Hepatocyte (in vitro differentiated cells): ENCODE results near the gene RND2. TPM values are rescaled to one million over a fixed set of nuclear protein-coding genes. Genes with fewer than 3 reads are reported as not detected.
A peak's percentile ranks its signal among the peaks of the same experiment; 100 is the strongest.

Experiments
- DNase-seq: peaks from one replicate; pipeline ENCODE4 v3.0.0-alpha.2; 2016; ENCODE audit warnings: low spot score
- H2AFZ ChIP-seq: fragments of 200-600 bp; sonication (generic); 2 replicates; pipeline ENCODE4 v1.6.0; 2016; ENCODE audit warnings: antibody characterized with exemption, mild to moderate bottlenecking
- H3K27ac ChIP-seq: fragments of 200-600 bp; sonication (generic); 2 replicates; pipeline ENCODE4 v1.5.1; 2016; ENCODE audit warnings: mild to moderate bottlenecking
- H3K27me3 ChIP-seq: fragments of 200-600 bp; sonication (generic); 2 replicates; pipeline ENCODE4 v1.6.1; 2016
- H3K36me3 ChIP-seq: fragments of 200-600 bp; sonication (generic); replicated peaks from 2 replicates; pipeline ENCODE4 v1.5.1; 2016; ENCODE audit warnings: low read depth; ENCODE audit not compliant: insufficient read depth
- H3K4me1 ChIP-seq: fragments of 200-600 bp; sonication (generic); 2 replicates; pipeline ENCODE4 v1.5.1; 2016; ENCODE audit warnings: mild to moderate bottlenecking, moderate library complexity; ENCODE audit not compliant: insufficient read depth
- H3K4me2 ChIP-seq: fragments of 200-600 bp; sonication (generic); 2 replicates; pipeline ENCODE4 v1.6.0; 2016
- H3K4me3 ChIP-seq: fragments of 200-600 bp; sonication (generic); 2 replicates; pipeline ENCODE4 v1.5.1; 2016; ENCODE audit warnings: mild to moderate bottlenecking
- H3K79me2 ChIP-seq: fragments of 200-600 bp; sonication (generic); 2 replicates; pipeline ENCODE4 v1.6.0; 2017; ENCODE audit warnings: mild to moderate bottlenecking
- H3K9me2 ChIP-seq: fragments of 200-600 bp; sonication (generic); replicated peaks from 2 replicates; pipeline ENCODE4 v1.6.0; 2017; ENCODE audit warnings: mild to moderate bottlenecking; ENCODE audit not compliant: insufficient read depth
- H3K9me3 ChIP-seq: fragments of 200-600 bp; sonication (generic); 2 replicates; pipeline ENCODE4 v1.5.1; 2016; ENCODE audit warnings: low read depth, mild to moderate bottlenecking
- H4K20me1 ChIP-seq: fragments of 200-600 bp; sonication (generic); 2 replicates; pipeline ENCODE4 v1.6.0; 2016; ENCODE audit warnings: mild to moderate bottlenecking; ENCODE audit not compliant: insufficient read depth, poor library complexity, severe bottlenecking
- CTCF ChIP-seq: fragments of 200-600 bp; sonication (generic); IDR thresholded peaks from 2 replicates; pipeline ENCODE4 v1.5.1; 2016; ENCODE audit warnings: antibody characterized with exemption, mild to moderate bottlenecking; ENCODE audit not compliant: poor library complexity
- EZH2 ChIP-seq: fragments of 200-600 bp; sonication (generic); IDR thresholded peaks from 2 replicates; pipeline ENCODE4 v1.6.1; 2016; ENCODE audit warnings: antibody characterized with exemption, mild to moderate bottlenecking, borderline replicate concordance
- EZH2phosphoT487 ChIP-seq: fragments of 200-600 bp; sonication (generic); IDR thresholded peaks from one replicate; pipeline ENCODE4 v1.6.1; 2018; ENCODE audit warnings: antibody characterized with exemption, mild to moderate bottlenecking, low read depth, moderate library complexity; ENCODE audit not compliant: unreplicated experiment, severe bottlenecking
- WGBS: methylation state at CpG from one replicate; pipeline ENCODE4 v1.1.6; 2016; ENCODE audit warnings: low lambda C conversion rate; ENCODE audit errors: missing lambda C conversion rate; 5-methylcytosine and 5-hydroxymethylcytosine counted together
- polyA plus RNA-seq: library from polyadenylated mRNA; unstranded; fragments of >200 nt; fragmentation: Nextera tagmentation; extraction: Ambion mirVana; gene quantifications from 2 replicates; pipeline ENCODE4 v1.2.1, GENCODE V29; 2016
- total RNA-seq: library from RNA; depleted of rRNA; stranded (reverse); fragments of >200 nt; gene quantifications from 2 replicates; pipeline ENCODE4 v1.2.3, GENCODE V29; 2014

The RND2 gene
- total and polyA plus RNA-seq, 2 experiments from 2014 or later = 2.6 to 6.3 TPM

GRCh38 chr17:43020789-43021740 is 4.0 kb upstream of the RND2 start:
- H3K79me2 ChIP-seq = peaks cover 47% of the 10 kb centered on the region
- no peaks in the 10 kb centered on the region for H3K9me3 ChIP-seq
- peak; percentile 85 for DNase-seq
- H4K20me1 ChIP-seq = peaks cover 15% of the 10 kb centered on the region
- no peaks in the 10 kb centered on the region for H3K36me3 ChIP-seq
- H2AFZ ChIP-seq = peak overlapping the region; percentile 90
- peak overlapping the region; percentile 99 for H3K4me3 ChIP-seq
- peak overlapping the region; percentile 99 for H3K27ac ChIP-seq
- 12% methylated on average over 31 of the region's 40 CpGs for WGBS
- H3K9me2 ChIP-seq = no peaks in the 10 kb centered on the region
- peaks cover 24% of the 10 kb centered on the region for H3K4me1 ChIP-seq
- TF ChIP-seq EZH2 = no peak
- no peak for TF ChIP-seq CTCF
- no peak for TF ChIP-seq EZH2phosphoT487
- no peaks in the 10 kb centered on the region for H3K27me3 ChIP-seq
- peak overlapping the region; percentile 88 for H3K4me2 ChIP-seq

DNA sequence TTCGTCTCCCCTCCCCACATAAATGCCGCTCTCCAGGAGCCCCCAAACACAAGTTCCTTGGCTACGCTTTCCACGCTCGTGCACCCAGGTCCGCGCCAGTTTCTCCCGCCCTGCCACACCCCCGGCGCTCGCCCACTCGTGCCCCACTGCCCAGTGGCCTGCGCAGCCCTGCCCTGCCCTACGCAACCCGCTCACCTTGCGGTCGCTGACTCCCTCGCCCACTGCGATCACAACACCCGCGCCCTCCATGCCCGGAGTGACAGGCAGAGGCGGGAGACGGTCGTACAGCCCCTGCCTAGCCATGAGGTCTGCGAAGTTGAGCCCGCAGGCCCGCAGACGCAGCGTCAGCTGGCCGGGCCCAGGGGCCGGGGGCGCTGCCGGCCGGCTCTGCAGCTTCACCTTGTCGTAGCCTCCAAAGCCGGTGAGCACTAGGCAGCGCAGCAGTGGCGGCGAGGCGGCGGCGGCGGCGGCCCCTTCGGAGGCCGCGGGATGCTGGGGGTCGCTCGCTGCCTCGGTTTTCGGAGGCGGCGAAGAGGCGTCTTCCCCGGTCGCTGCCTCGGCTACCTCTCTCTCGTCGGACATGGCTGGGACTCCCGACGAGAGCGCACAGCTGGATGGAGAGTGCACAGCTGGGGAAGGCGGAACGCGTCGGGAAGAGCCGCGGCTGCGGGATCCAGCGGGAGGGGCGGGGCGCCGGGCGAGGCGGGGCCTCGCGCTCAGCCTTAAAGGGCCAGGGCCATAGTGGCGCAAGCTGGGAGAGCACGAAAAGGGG is 3.1 kb upstream of the RND2 start, which contains the start of gene VAT1:
VAT1 (minus strand) TSS at position 645 of the 772 bp plus-strand sequence; CDS start at position 582, 63 bp downstream.
- Histone ChIP-seq H3K4me2 (peak within 1 kb of the TSS; percentile 88), H3K79me2 (peaks cover 44% of the 10 kb centered on the region), H4K20me1 (peaks cover 15% of the 10 kb centered on the region), H3K27me3 (no peaks in the 10 kb centered on the region), H3K4me1 (peaks cover 24% of the 10 kb centered on the region), H3K27ac (peak within 1 kb of the TSS; percentile 99), H2AFZ (peak within 1 kb of the TSS; percentile 90), H3K36me3 (no peaks in the 10 kb centered on the region), H3K9me3 (no peaks in the 10 kb centered on the region), H3K9me2 (no peaks in the 10 kb centered on the region), H3K4me3 (peak within 1 kb of the TSS; percentile 99)
- under 1% methylated on average over 57 of the region's 80 CpGs for WGBS
- peak; percentile 93 for DNase-seq
- TF ChIP-seq EZH2 = no peak
- TF ChIP-seq CTCF = peak; percentile 7

DNA sequence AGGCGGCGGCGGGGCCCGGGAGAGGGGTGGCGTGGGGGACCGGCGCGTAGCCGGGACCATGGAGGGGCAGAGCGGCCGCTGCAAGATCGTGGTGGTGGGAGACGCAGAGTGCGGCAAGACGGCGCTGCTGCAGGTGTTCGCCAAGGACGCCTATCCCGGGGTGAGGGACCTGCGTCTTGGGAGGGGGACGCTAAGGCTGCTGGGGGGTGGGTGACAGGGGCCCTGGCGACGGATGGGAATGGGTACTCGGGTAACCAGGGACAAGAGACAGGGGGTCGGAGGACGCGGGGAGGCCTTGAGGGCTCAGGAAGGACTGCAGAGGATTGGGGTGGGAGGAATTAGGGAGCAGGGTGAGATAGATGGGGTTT is 243 bp downstream of the RND2 start:
- H3K36me3 ChIP-seq = no peaks in the 10 kb centered on the region
- 3% methylated on average over 8 of the region's 27 CpGs for WGBS
- H3K4me3 ChIP-seq = peak overlapping the region; percentile 23
- H3K27ac ChIP-seq = no peak overlapping the region
- H3K9me2 ChIP-seq = no peaks in the 10 kb centered on the region
- no peaks in the 10 kb centered on the region for H3K27me3 ChIP-seq
- H4K20me1 ChIP-seq = no peaks in the 10 kb centered on the region
- no peak for DNase-seq
- no peak for TF ChIP-seq EZH2
- TF ChIP-seq CTCF = no peak
- TF ChIP-seq EZH2phosphoT487 = no peak
- peaks cover 5% of the 10 kb centered on the region for H3K4me1 ChIP-seq
- peaks cover 17% of the 10 kb centered on the region for H3K79me2 ChIP-seq
- no peaks in the 10 kb centered on the region for H3K9me3 ChIP-seq
- peak overlapping the region; percentile 92 for H3K4me2 ChIP-seq
- H2AFZ ChIP-seq = peak overlapping the region; percentile 74
